OCI-LY3 (cell line): ENCODE measurements around the gene TAOK2.

Experiments used
- EZH2phosphoT487 ChIP-seq: fragments of 200-600 bp; shearing (Covaris generic); IDR thresholded peaks from 2 replicates; pipeline ENCODE4 v1.6.1; 2018; ENCODE audit warnings: antibody characterized with exemption, mixed run types, low read depth
- TF ChIP-seq, protein P1 (sequence below): fragments of 200-600, 300-600 bp; sonication (generic); IDR thresholded peaks from 2 replicates; pipeline ENCODE4 v1.5.1; 2014; ENCODE audit warnings: antibody characterized with exemption, low read length, low read depth

DNA sequence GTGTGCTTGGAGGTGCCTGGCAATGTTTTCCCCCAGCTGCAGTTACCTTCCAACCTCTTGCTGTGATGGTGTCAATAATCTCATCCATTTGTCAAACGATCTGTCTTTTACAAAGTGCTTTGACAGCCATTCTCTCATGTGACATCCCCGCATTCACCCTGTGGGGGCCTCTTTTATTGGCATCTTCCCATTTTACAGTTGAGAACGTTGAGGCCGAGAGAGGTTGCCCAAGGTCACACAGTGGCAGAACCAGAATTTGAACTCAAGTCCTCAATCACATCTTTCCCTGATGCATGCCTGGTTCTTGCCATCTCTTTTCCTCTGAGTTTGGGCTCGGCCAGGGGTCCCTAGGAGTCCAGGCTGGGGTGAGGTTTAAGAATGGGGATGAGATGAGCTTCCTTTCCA is 1.5 kb downstream of the TAOK2 start:
- TF ChIP-seq, protein P1, sequence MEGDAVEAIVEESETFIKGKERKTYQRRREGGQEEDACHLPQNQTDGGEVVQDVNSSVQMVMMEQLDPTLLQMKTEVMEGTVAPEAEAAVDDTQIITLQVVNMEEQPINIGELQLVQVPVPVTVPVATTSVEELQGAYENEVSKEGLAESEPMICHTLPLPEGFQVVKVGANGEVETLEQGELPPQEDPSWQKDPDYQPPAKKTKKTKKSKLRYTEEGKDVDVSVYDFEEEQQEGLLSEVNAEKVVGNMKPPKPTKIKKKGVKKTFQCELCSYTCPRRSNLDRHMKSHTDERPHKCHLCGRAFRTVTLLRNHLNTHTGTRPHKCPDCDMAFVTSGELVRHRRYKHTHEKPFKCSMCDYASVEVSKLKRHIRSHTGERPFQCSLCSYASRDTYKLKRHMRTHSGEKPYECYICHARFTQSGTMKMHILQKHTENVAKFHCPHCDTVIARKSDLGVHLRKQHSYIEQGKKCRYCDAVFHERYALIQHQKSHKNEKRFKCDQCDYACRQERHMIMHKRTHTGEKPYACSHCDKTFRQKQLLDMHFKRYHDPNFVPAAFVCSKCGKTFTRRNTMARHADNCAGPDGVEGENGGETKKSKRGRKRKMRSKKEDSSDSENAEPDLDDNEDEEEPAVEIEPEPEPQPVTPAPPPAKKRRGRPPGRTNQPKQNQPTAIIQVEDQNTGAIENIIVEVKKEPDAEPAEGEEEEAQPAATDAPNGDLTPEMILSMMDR: no peak
- no peak for TF ChIP-seq EZH2phosphoT487
